HEK293 (cell line): ENCODE data around the gene TMEM63B.

Experiments
- CTCF ChIA-PET: fragments of 350-600 bp; formaldehyde crosslinking; extraction: SDS; loops from one replicate; lab custom pipeline; 2021; ENCODE audit warnings: antibody characterized with exemption; lab: Yijun Ruan, JAX
- POLR2A ChIA-PET: fragments of 300-600 bp; formaldehyde crosslinking; extraction: SDS; loops from one replicate; lab custom pipeline; 2020; ENCODE audit warnings: antibody characterized with exemption, inconsistent platforms; lab: Yijun Ruan, JAX
- H3K27ac ChIP-seq: fragments of 200-500 bp; sonication (Bioruptor generic); 2 replicates; pipeline ENCODE4 v1.5.1; 2014; ENCODE audit warnings: low read depth, low read length, control low read depth, inconsistent platforms; ENCODE audit errors: extremely low read depth
- H3K36me3 ChIP-seq, 2 experiments: fragments of 200-500 bp in 1 of 2; sonication (Bioruptor generic) in 1 of 2; 1 replicate in 1 of 2; 2 replicates in 1 of 2; pipeline ENCODE4 v1.5.1; 2014 to 2017; ENCODE audit warnings: inconsistent platforms in 2 of 2, low read length in 2 of 2; ENCODE audit not compliant: control insufficient read depth in 2 of 2, insufficient read depth in 1 of 2
- H3K4me1 ChIP-seq: fragments of 200-500 bp; sonication (Bioruptor generic); 2 replicates; pipeline ENCODE4 v1.5.1; 2014; ENCODE audit warnings: mild to moderate bottlenecking, low read length, inconsistent platforms; ENCODE audit not compliant: control insufficient read depth, insufficient read depth
- H3K4me3 ChIP-seq: 2 replicates; pipeline ENCODE4 v1.5.1; 2011; ENCODE audit warnings: low read depth, mild to moderate bottlenecking, control low read depth, low read length, moderate library complexity
- H3K9me3 ChIP-seq: fragments of 200-500 bp; sonication (Bioruptor generic); 2 replicates; pipeline ENCODE4 v1.5.1; 2014; ENCODE audit warnings: low read depth, low read length, inconsistent platforms; ENCODE audit not compliant: control insufficient read depth, insufficient read depth
- BCL6B ChIP-seq: fragments of 450-650 bp; formaldehyde crosslinking; IDR thresholded peaks from 2 replicates; pipeline ENCODE4 v1.5.1; 2017; ENCODE audit warnings: missing biosample characterization, missing genetic modification characterization
- GFI1B ChIP-seq: fragments of 450-650 bp; formaldehyde crosslinking; IDR thresholded peaks from 2 replicates; pipeline ENCODE4 v1.5.1; 2016; ENCODE audit warnings: missing biosample characterization, missing genetic modification characterization
- INSM2 ChIP-seq: fragments of 450-650 bp; formaldehyde crosslinking; IDR thresholded peaks from 2 replicates; pipeline ENCODE4 v1.5.1; 2016; ENCODE audit warnings: missing biosample characterization, missing genetic modification characterization
- KLF8 ChIP-seq: fragments of 450-650 bp; formaldehyde crosslinking; IDR thresholded peaks from 2 replicates; pipeline ENCODE4 v1.5.1; 2016; ENCODE audit warnings: missing biosample characterization, missing genetic modification characterization
- PRDM10 ChIP-seq: fragments of 450-650 bp; formaldehyde crosslinking; IDR thresholded peaks from 2 replicates; pipeline ENCODE4 v1.5.1; 2016; ENCODE audit warnings: missing biosample characterization, missing genetic modification characterization
- REPIN1 ChIP-seq: fragments of 450-650 bp; formaldehyde crosslinking; IDR thresholded peaks from 2 replicates; pipeline ENCODE4 v1.5.1; 2017; ENCODE audit warnings: missing biosample characterization, missing genetic modification characterization, low read depth
- TRIM28 ChIP-seq: IDR thresholded peaks from 2 replicates; pipeline ENCODE4 v1.6.1; 2011; ENCODE audit warnings: low read length, control low read depth, borderline replicate concordance
- YY1 ChIP-seq: fragments of 450-650 bp; formaldehyde crosslinking; IDR thresholded peaks from 2 replicates; pipeline ENCODE4 v1.5.1; 2018; ENCODE audit warnings: missing biosample characterization, missing genetic modification characterization
- ZBTB10 ChIP-seq: fragments of 450-650 bp; formaldehyde crosslinking; IDR thresholded peaks from 2 replicates; pipeline ENCODE4 v1.5.1; 2016; ENCODE audit warnings: missing biosample characterization, missing genetic modification characterization
- ZNF140 ChIP-seq: fragments of 450-650 bp; formaldehyde crosslinking; IDR thresholded peaks from 2 replicates; pipeline ENCODE4 v1.5.1; 2016; ENCODE audit warnings: missing biosample characterization, missing genetic modification characterization
- ZNF16 ChIP-seq: fragments of 450-650 bp; formaldehyde crosslinking; IDR thresholded peaks from 2 replicates; pipeline ENCODE4 v1.5.1; 2016; ENCODE audit warnings: low read depth, missing biosample characterization, missing genetic modification characterization
- ZNF19 ChIP-seq: fragments of 450-650 bp; formaldehyde crosslinking; IDR thresholded peaks from 2 replicates; pipeline ENCODE4; 2016; ENCODE audit warnings: missing biosample characterization, missing genetic modification characterization, low read depth
- ZNF248 ChIP-seq: fragments of 450-650 bp; formaldehyde crosslinking; IDR thresholded peaks from 2 replicates; pipeline ENCODE4 v1.5.1; 2017; ENCODE audit warnings: missing biosample characterization, missing genetic modification characterization
- ZNF280C ChIP-seq: fragments of 450-650 bp; formaldehyde crosslinking; IDR thresholded peaks from 2 replicates; pipeline ENCODE4 v1.5.1; 2016; ENCODE audit warnings: missing biosample characterization, missing genetic modification characterization
- ZNF600 ChIP-seq: fragments of 450-650 bp; formaldehyde crosslinking; IDR thresholded peaks from 2 replicates; pipeline ENCODE4 v1.5.1; 2016; ENCODE audit warnings: missing biosample characterization, missing genetic modification characterization
- ZNF660 ChIP-seq: fragments of 450-650 bp; IDR thresholded peaks from 2 replicates; pipeline ENCODE4 v1.5.1; 2018; ENCODE audit warnings: missing biosample characterization, mild to moderate bottlenecking, missing genetic modification characterization
- TF ChIP-seq, protein P1 (sequence below): fragments of 450-650 bp; formaldehyde crosslinking; IDR thresholded peaks from 2 replicates; pipeline ENCODE4 v1.5.1; 2017; ENCODE audit warnings: missing biosample characterization, missing genetic modification characterization
- TF ChIP-seq, protein P2 (sequence below): fragments of 450-650 bp; formaldehyde crosslinking; IDR thresholded peaks from 2 replicates; pipeline ENCODE4 v1.5.1; 2016; ENCODE audit warnings: missing biosample characterization, missing genetic modification characterization

The TMEM63B gene

GRCh38 chr6:44091981-44092884 is 35.1 kb upstream of the TMEM63B start:
- Histone ChIP-seq H3K4me1 (no peaks in the 10 kb centered on the region), H3K4me3 (no peak overlapping the region), H3K27ac (no peak overlapping the region), H3K9me3 (no peaks in the 10 kb centered on the region), H3K36me3 (peaks cover 0 to 28% of the 10 kb centered on the region in 2 experiments; a peak in 2 of 3 replicates)
- CTCF ChIA-PET = interaction anchor here (0.6 to 1.2 kb wide), 11 partner anchors 17 to 872 kb away, joined by 3 to 5 read pairs (median 3); partner anchors contain the start of gene SLC35B2
- TF ChIP-seq ZNF600 (tag by site-specific recombination) = no peak
- no peak for TF ChIP-seq ZNF16 (tag by site-specific recombination)
- no peak for TF ChIP-seq ZBTB10 (tag by site-specific recombination)
- TF ChIP-seq, protein P1, sequence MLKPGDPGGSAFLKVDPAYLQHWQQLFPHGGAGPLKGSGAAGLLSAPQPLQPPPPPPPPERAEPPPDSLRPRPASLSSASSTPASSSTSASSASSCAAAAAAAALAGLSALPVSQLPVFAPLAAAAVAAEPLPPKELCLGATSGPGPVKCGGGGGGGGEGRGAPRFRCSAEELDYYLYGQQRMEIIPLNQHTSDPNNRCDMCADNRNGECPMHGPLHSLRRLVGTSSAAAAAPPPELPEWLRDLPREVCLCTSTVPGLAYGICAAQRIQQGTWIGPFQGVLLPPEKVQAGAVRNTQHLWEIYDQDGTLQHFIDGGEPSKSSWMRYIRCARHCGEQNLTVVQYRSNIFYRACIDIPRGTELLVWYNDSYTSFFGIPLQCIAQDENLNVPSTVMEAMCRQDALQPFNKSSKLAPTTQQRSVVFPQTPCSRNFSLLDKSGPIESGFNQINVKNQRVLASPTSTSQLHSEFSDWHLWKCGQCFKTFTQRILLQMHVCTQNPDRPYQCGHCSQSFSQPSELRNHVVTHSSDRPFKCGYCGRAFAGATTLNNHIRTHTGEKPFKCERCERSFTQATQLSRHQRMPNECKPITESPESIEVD (tag by site-specific recombination) = no peak
- no peak for TF ChIP-seq TRIM28
- TF ChIP-seq ZNF19 (tag by site-specific recombination) = no peak
- no peak for TF ChIP-seq BCL6B
- no peak for TF ChIP-seq ZNF660 (tag by site-specific recombination)
- no peak for TF ChIP-seq YY1 (tag by site-specific recombination)
- TF ChIP-seq REPIN1 (tag by site-specific recombination) = no peak
- TF ChIP-seq, protein P2, sequence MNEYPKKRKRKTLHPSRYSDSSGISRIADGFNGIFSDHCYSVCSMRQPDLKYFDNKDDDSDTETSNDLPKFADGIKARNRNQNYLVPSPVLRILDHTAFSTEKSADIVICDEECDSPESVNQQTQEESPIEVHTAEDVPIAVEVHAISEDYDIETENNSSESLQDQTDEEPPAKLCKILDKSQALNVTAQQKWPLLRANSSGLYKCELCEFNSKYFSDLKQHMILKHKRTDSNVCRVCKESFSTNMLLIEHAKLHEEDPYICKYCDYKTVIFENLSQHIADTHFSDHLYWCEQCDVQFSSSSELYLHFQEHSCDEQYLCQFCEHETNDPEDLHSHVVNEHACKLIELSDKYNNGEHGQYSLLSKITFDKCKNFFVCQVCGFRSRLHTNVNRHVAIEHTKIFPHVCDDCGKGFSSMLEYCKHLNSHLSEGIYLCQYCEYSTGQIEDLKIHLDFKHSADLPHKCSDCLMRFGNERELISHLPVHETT = no peak
- POLR2A ChIA-PET = no interaction called here

GRCh38 chr6:44093066-44093465 is 34.3 kb upstream of the TMEM63B start:
- no peak overlapping the region for H3K4me3 ChIP-seq
- CTCF ChIA-PET = interaction anchor here (1.2 to 1.9 kb wide), 5 partner anchors 57 to 245 kb away, joined by 3 to 6 read pairs (median 3); no protein-coding TSS in a partner anchor
- H3K4me1 ChIP-seq = no peaks in the 10 kb centered on the region
- H3K27ac ChIP-seq = no peak overlapping the region
- POLR2A ChIA-PET = interaction anchor here (0.6 kb wide), 1 partner anchor 25 kb away, joined by 7 read pairs; no protein-coding TSS in a partner anchor
- H3K36me3 ChIP-seq = peaks cover 0 to 28% of the 10 kb centered on the region in 2 experiments; a peak in 2 of 3 replicates
- H3K9me3 ChIP-seq = no peaks in the 10 kb centered on the region
- TF ChIP-seq PRDM10 (tag by site-specific recombination) (no peak), KLF8 (no peak), ZNF140 (tag by site-specific recombination) (no peak), ZNF280C (no peak), GFI1B (tag by site-specific recombination) (no peak), ZNF248 (no peak), INSM2 (tag by site-specific recombination) (no peak)
